ENCODE measurements around the gene STAP1.

Gene STAP1

GRCh38 chr4:67565284-67565683, 6.8 kb downstream of the STAP1 start:
- no peak for DNase-seq

- no peak for DNase-seq
Observed at GRCh38 chr4:67566335-67566734, 7.8 kb downstream of the STAP1 start.

DNA sequence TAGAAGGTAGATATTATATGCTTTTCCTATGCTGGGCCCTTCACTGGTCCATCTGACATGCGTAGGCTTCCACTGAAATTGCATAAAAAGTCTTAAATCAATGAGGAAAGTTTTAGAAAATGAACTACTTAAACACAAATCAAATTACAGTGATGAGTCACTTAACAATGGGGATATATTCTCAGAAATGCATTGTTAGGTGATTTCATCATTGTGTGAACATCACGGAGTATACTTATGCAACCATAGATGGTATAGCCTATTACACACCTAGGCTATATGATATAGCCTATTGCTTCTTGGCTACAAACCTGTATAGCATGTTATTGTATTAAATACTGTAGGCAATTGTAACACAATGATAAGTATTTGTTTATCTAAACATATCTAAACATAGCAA, 10.3 kb downstream of the STAP1 start:
- no peak for DNase-seq

GRCh38 chr4:67570537-67570936, 12.0 kb downstream of the STAP1 start:
- no peak for DNase-seq

- no peak for DNase-seq
Observed at GRCh38 chr4:67571975-67572374, 13.4 kb downstream of the STAP1 start.

DNA sequence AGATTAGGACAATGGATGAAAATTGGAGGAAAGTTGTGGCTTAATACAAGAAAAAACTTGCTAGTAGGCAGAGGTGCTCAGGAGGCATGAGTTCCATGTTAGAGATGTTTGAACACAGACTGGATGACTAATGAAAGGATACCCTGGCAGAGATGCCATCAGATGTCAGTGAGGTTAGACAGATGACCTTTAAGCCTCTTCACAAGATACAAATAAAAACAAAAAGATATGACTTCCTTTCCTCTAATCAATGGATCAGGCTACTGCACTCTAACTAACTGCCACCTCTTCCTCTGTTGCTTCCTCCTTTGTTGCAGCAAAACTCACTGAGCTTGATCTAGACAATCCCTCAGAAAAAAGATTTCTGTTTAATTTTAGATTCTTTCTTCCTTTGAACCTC, 14.7 kb downstream of the STAP1 start:
- no peak for DNase-seq

- DNase-seq, result no peak
Observed at GRCh38 chr4:67575232-67576058, 16.9 kb downstream of the STAP1 start.

DNA sequence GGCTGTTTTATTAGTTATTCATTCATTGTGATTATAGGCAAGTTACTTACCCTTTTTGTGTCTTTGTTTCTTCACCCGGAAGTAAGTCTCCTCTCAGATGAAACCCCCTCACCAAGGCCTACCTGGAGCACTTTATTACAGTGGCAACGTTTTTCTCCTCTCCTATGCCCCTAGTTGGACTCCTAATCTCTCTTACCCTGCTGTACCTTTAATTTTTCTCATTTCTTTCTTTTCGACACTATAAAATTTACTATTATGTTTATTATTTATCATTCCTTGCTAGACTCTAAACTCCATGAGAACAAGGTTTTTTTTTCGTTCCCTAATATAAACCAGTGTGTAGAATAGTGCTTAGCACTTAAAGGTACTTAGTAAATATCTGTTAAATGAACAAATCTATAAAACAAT, 17.5 kb downstream of the STAP1 start:
- DNase-seq, result no peak

DNA sequence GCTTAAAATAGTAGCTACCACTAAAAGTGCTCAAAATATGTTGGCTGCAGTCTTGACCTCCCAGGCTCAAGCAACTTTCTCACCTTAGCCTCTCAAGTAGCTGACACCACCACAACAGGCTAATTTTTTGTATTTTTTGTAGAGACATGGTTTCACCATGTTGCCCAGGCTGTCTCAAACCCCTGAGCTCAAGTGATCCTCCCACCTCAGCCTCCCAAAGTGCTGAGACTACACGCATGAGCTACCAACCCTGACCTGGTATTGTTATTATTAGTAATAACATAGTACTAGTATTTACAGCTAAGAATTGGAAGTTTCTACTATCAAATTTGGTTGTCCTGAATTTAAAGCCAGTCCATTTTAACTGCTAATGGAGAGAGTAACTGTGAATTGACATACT, 18.0 kb downstream of the STAP1 start:
- no peak for DNase-seq

DNA sequence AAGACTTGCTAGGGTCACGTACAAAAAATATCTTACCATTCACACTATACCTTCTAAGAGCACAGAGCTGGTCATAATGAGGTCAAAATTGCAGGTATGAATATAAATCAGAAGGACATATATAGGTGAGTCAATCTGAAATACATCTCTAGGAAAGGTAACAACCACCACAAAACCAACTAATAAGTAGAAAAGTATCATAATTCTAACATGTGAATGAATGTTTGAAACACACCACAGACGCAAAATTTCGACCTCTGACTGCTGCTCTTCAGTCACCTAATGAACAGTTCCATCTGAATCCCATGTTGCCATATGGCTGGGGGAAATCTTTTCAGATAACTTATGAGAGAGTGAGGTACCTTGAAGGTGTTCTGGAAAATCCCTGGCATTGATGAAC, 22.1 kb downstream of the STAP1 start:
- DNase-seq, result peak; percentile 18

GRCh38 chr4:67581208-67581857, 22.8 kb downstream of the STAP1 start:
- DNase-seq, result peak; percentile 43

GRCh38 chr4:67581913-67582312, 23.4 kb downstream of the STAP1 start:
- DNase-seq, result no peak

DNA sequence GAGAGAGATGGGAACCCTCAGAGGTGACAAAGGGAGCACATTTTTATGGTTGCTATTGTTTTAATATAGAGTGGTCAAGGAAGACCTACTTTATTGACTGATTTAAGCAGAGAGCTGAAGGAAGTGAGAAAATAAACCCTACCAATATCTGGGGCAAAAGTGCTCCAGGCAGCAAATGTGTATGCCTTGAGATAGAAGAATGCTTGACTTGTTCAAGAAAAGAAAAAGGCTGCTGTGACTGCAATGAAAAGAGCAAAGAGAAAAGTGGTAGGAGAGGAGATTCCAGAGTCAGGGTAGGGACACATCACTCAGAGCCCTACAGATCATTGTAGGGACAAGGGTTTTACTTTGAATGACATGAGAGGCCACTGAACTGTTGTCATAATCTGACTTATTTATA, 26.0 kb downstream of the STAP1 start:
- DNase-seq, result no peak

- DNase-seq, result no peak
Observed at GRCh38 chr4:67587156-67587555, 28.6 kb downstream of the STAP1 start.

DNA sequence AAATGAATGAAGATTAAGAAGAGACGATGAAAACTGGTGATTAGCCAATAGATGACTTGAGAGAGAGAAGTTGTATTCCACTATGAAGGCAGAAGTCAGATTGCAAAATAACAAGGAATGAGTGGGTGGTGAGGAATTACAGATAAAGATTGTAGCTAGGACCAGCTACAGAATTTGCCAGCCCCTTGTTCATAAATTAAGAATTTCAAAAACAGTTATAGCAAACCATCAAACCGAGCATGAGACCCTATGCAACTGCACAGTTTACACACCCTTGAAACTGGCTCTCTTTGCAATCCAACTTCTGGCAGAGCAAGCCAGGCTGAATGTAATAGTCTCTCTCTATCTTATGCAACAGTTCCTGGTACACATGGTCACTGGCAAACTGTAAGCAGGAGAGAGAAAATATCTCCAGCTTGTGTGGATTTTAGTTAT, 35.2 kb downstream of the STAP1 start:
- DNase-seq, result no peak

DNA sequence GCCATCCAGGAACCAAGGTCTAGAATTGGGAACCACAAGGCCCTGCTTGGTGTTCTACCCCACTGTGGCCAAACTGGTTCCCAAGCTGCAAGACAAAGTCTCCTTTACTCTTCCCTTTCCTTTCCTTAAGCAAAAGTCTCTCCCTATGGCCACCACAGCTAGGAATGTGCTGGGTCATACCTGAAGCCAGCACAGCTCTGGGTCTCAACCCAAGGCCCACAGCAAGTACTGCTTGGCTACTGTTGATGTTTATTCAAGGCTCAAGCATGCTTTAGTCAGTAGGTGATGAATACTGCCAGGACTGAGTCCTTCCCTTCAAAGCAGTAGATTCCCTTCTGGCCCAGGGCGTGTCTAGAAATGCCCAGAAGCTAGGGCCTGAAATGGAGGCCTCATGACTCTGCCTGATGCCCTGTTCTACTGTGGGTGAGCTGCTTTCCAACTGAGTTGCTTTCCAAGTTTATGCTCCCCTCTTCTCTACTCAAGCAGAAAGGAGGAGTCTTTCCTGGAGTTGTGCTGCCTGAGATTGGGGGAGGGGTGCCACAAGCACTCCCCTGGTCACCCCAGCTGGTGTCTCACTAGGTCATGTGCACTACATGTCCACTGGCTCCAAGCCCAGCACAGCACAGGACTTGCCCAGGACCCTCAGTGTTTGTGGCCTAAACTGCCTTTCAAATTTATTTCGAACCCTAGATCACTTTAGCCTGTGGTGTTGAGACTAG, 44.9 kb downstream of the STAP1 start:
- DNase-seq, result no peak

GRCh38 chr4:67604029-67604381, 45.5 kb downstream of the STAP1 start:
- no peak for DNase-seq

- no peak for DNase-seq
Observed at GRCh38 chr4:67604749-67605148, 46.2 kb downstream of the STAP1 start.

DNA sequence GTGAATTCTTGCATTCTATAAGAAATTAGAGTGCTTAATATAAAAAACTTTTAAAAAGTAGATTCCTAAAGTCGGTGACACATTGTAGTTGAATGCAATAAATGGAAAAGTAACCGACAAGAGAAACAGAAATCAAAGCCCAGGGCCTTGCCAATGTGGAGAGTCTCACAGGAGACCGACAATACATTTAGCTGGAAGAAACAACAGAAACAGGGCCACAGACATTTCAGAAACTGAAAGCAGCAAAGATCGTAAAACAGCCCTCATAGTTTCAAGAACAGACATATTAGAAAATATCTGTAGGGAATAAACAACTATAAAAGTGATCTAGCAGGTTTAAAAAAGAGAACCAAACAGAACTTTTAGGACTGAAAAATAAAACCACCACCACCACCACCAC, 49.5 kb downstream of the STAP1 start:
- DNase-seq, result no peak

GRCh38 chr4:67614186-67614585, 55.7 kb downstream of the STAP1 start:
- no peak for DNase-seq

- DNase-seq, result no peak
Observed at GRCh38 chr4:67615119-67615518, 56.6 kb downstream of the STAP1 start.

- no peak for DNase-seq
Observed at GRCh38 chr4:67616478-67616877, 58.0 kb downstream of the STAP1 start.

- DNase-seq, result no peak
Observed at GRCh38 chr4:67624939-67625338, 66.4 kb downstream of the STAP1 start.

DNA sequence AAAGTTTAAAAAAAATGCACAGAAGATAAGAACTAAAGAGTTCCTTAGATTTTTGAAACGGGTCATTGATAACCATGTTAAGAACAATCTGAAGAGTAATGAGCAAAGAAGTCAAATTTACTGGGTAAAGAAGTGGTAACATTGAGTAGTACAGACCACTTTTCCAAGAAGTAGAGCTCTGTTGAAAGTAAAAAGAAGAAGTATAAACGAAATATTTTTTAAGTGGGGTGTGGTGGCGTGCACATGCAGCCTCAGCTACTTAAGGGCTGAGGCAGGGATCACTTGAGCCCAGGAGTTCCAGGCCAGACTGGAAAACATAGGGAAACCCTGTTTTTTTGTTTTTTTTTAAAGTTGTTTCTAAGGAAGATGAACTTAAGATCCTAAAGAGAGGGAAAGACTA, 74.0 kb downstream of the STAP1 start:
- DNase-seq, result peak; percentile 3
